ENCODE measurements around the gene IPO11. TPM values are rescaled to one million over a fixed set of nuclear protein-coding genes. Genes with fewer than 3 reads are reported as not detected.

The IPO11 gene
- total and polyA plus RNA-seq, 2 of the 4 experiments (the other 2 are of a cell fraction) = 12.6 to 40.0 TPM

DNA sequence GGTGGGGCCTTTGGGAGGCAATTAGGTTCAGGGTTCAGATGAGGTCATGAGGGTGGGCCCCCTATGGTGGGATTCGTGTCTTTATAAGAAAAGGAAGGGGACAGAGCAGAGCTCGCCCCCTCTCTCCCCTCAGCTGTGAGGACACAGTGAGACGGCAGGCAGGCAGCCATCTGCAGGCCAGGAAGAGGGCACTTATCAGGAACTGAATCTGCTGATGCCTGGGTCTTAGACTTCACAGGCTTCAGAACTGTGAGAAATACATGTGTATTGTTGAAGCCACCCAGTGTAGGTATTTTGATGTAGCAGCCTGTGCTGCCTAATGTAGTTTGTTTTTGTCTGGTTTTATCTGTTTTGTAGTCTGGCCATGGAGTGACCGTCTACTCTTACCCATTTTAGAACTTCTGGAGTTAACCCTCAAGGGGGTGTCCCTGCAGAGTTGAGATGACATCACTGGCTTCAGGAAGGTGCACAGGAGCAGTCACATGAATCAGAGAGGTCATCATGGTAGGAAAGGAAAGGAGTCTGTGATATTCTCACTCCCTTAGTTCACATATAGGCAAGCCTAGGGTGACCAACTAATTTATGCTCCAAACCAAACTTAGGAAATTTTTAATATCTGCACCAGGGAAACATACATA lies 237.0 kb downstream of the IPO11 start:
- Histone ChIP-seq H3K18ac (ENCODE audit: low read depth, low read length) (no peak overlapping the region), H3K56ac (ENCODE audit: extremely low read depth, insufficient read depth, low read length) (no peak overlapping the region), H4K8ac (ENCODE audit: low read depth in 2 of 2, low read length in 2 of 2) (no peak overlapping the region), H3K36me3 (ENCODE audit: control insufficient read depth, insufficient read depth, low read length) (no peaks in the 10 kb centered on the region), H2BK20ac (ENCODE audit: low read depth, low read length) (no peak overlapping the region), H3K79me1 (ENCODE audit: low read depth in 1 of 2, low read length in 2 of 2) (no peaks in the 10 kb centered on the region), H3K4me1 (ENCODE audit: control insufficient read depth, insufficient read depth, low read length) (no peaks in the 10 kb centered on the region), H3K14ac (replicated peaks; ENCODE audit: low read depth, low read length) (no peak overlapping the region), H3K4me2 (ENCODE audit: low read depth, low read length) (no peak overlapping the region), H3K4ac (ENCODE audit: low read depth, low read length) (no peak overlapping the region), H3K4me3 (ENCODE audit: insufficient read depth, low read depth, low read length) (no peak overlapping the region), H2BK15ac (ENCODE audit: low read depth, low read length) (no peak overlapping the region), H3K9ac (ENCODE audit: low read depth, low read length) (no peak overlapping the region), H2BK5ac (ENCODE audit: low read depth, low read length, poor library complexity, severe bottlenecking) (no peak overlapping the region), H2BK120ac (ENCODE audit: low read depth, low read length) (no peak overlapping the region), H3K9me3 (ENCODE audit: control insufficient read depth, insufficient read depth, low read length) (no peaks in the 10 kb centered on the region), H2AFZ (replicated peaks; ENCODE audit: low read length, poor library complexity) (no peak overlapping the region), H2AK9ac (replicated peaks; ENCODE audit: low read depth, low read length, poor library complexity) (no peak overlapping the region), H4K20me1 (ENCODE audit: insufficient read depth, low read length) (no peaks in the 10 kb centered on the region), H3K27ac (ENCODE audit: insufficient read depth, low read length) (no peak overlapping the region), H4K91ac (ENCODE audit: insufficient read depth, low read depth, low read length) (no peak overlapping the region), H3K23ac (ENCODE audit: low read depth, low read length) (no peak overlapping the region), H3K27me3 (ENCODE audit: control insufficient read depth, insufficient read depth, low read length) (no peaks in the 10 kb centered on the region), H4K5ac (ENCODE audit: low read depth, low read length) (no peak overlapping the region), H2AK5ac (ENCODE audit: low read depth, low read length) (no peak overlapping the region), H3K9me1 (ENCODE audit: insufficient read depth, low read length) (no peaks in the 10 kb centered on the region; the same call in 1 of the 2 replicates)
- WGBS, 2 experiments (ENCODE audit: extremely low coverage in 2 of 2, insufficient read length in 1 of 2) = no CpG with 5 or more reads among the region's 4 CpGs
- in situ Hi-C loops (cut with MboI; ENCODE audit: low sequenced_read_pairs) = no loop called here
- ChIA-PET CTCF (no interaction called here), POLR2A (ENCODE audit: unreplicated experiment) (no interaction called here)
- intact Hi-C loops (cut with micrococcal nuclease) = no loop called here
- no peak for TF ChIP-seq MAFK (IDR thresholded peaks at IDR 0.05; ENCODE audit: low read depth, low read length)
- no peak for TF ChIP-seq FOS (IDR thresholded peaks at IDR 0.05; ENCODE audit: low read depth, low read length)
- TF ChIP-seq, protein P1, sequence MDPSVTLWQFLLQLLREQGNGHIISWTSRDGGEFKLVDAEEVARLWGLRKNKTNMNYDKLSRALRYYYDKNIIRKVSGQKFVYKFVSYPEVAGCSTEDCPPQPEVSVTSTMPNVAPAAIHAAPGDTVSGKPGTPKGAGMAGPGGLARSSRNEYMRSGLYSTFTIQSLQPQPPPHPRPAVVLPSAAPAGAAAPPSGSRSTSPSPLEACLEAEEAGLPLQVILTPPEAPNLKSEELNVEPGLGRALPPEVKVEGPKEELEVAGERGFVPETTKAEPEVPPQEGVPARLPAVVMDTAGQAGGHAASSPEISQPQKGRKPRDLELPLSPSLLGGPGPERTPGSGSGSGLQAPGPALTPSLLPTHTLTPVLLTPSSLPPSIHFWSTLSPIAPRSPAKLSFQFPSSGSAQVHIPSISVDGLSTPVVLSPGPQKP (IDR thresholded peaks at IDR 0.05; ENCODE audit: borderline replicate concordance, low read depth, low read length) = no peak
- TF ChIP-seq, protein P2, sequence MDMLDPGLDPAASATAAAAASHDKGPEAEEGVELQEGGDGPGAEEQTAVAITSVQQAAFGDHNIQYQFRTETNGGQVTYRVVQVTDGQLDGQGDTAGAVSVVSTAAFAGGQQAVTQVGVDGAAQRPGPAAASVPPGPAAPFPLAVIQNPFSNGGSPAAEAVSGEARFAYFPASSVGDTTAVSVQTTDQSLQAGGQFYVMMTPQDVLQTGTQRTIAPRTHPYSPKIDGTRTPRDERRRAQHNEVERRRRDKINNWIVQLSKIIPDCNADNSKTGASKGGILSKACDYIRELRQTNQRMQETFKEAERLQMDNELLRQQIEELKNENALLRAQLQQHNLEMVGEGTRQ (IDR thresholded peaks at IDR 0.05; ENCODE audit: low read depth, low read length) = no peak
- TF ChIP-seq CHD1 (IDR thresholded peaks at IDR 0.05; ENCODE audit: low read depth, low read length) = no peak
- no peak for TF ChIP-seq RAD21 (IDR thresholded peaks at IDR 0.05; ENCODE audit: low read length)
- TF ChIP-seq CEBPB (IDR thresholded peaks at IDR 0.05; ENCODE audit: low read depth, low read length) = no peak
- no peak for TF ChIP-seq POLR2A (IDR thresholded peaks at IDR 0.05; ENCODE audit: low read depth, low read length)
- TF ChIP-seq, protein P3, sequence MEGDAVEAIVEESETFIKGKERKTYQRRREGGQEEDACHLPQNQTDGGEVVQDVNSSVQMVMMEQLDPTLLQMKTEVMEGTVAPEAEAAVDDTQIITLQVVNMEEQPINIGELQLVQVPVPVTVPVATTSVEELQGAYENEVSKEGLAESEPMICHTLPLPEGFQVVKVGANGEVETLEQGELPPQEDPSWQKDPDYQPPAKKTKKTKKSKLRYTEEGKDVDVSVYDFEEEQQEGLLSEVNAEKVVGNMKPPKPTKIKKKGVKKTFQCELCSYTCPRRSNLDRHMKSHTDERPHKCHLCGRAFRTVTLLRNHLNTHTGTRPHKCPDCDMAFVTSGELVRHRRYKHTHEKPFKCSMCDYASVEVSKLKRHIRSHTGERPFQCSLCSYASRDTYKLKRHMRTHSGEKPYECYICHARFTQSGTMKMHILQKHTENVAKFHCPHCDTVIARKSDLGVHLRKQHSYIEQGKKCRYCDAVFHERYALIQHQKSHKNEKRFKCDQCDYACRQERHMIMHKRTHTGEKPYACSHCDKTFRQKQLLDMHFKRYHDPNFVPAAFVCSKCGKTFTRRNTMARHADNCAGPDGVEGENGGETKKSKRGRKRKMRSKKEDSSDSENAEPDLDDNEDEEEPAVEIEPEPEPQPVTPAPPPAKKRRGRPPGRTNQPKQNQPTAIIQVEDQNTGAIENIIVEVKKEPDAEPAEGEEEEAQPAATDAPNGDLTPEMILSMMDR (conservative IDR thresholded peaks at IDR 0.05; ENCODE audit: low read depth, low read length) = no peak
- no peak for TF ChIP-seq RCOR1 (IDR thresholded peaks at IDR 0.05; ENCODE audit: insufficient replicate concordance, low read length)
- TF ChIP-seq RFX5 (IDR thresholded peaks at IDR 0.05; ENCODE audit: low read depth, low read length) = no peak
- TF ChIP-seq SMC3 (IDR thresholded peaks at IDR 0.05; ENCODE audit: low read depth, low read length) = no peak
- no peak for TF ChIP-seq BHLHE40 (IDR thresholded peaks at IDR 0.05; ENCODE audit: low read depth, low read length)
- TF ChIP-seq NFE2L2 (IDR thresholded peaks at IDR 0.05; ENCODE audit: low read depth, low read length) = no peak
- no peak for TF ChIP-seq MXI1 (IDR thresholded peaks at IDR 0.05; ENCODE audit: borderline replicate concordance, low read depth, low read length)
- no peak for TF ChIP-seq MAZ (IDR thresholded peaks at IDR 0.05; ENCODE audit: borderline replicate concordance, low read depth, low read length)
- no TSS peak for BruUV-seq (replicated peaks)
- ATAC-seq (ENCODE audit: low read depth) (peak; percentile 29; the same call in 1 of the 2 replicates), DNase-seq (no peak)
- dilution Hi-C loops (cut with HindIII; ENCODE audit: low sequenced_read_pairs, unreplicated experiment) = no loop called here

Data from IMR-90 (cell line).